Forelimb muscle (tissue), 1 donor: ENCODE results near the gene MCRIP2. TPM values are rescaled to one million over a fixed set of nuclear protein-coding genes. Genes with fewer than 3 reads are reported as not detected.

Experiments used
- DNase-seq: peaks from one replicate; pipeline ENCODE4 v3.0.0-alpha.2; 2013; ENCODE audit warnings: low read depth
- polyA plus RNA-seq: library from polyadenylated mRNA; unstranded; fragments of 120-200 nt; gene quantifications from one replicate; pipeline ENCODE4 v1.2.1, GENCODE V29; 2013; ENCODE audit not compliant: insufficient read length

The MCRIP2 gene
- polyA plus RNA-seq, 1 donor: 14.5 TPM

GRCh38 chr16:695355-696089 is 53.9 kb downstream of the MCRIP2 start:
- DNase-seq: no peak

Other genes starting within 250 kb of the MCRIP2 start
- gene NME4, start 244.6 kb upstream of the MCRIP2 start, polyA plus RNA-seq: 66.4 TPM
- gene DECR2, start 239.9 kb upstream of the MCRIP2 start, polyA plus RNA-seq: 14.4 TPM
- gene RAB11FIP3, start 216.2 kb upstream of the MCRIP2 start, polyA plus RNA-seq: 30.4 TPM
- gene CAPN15, start 114.1 kb upstream of the MCRIP2 start, polyA plus RNA-seq: 24.6 TPM
- 0.14 TPM for gene PRR35, start 81.4 kb upstream of the MCRIP2 start, polyA plus RNA-seq
- gene NHLRC4, start 74.8 kb upstream of the MCRIP2 start, polyA plus RNA-seq: 0.99 TPM
- 16.1 TPM for gene PIGQ, start 71.9 kb upstream of the MCRIP2 start, polyA plus RNA-seq
- gene RAB40C, start 51.8 kb upstream of the MCRIP2 start, polyA plus RNA-seq: 12.6 TPM
- 0.76 TPM for gene WFIKKN1, start 10.8 kb upstream of the MCRIP2 start, polyA plus RNA-seq
- 36.6 TPM for gene METTL26, start 5.5 kb upstream of the MCRIP2 start, polyA plus RNA-seq
- 17.9 TPM for gene WDR90, start 7.5 kb downstream of the MCRIP2 start, polyA plus RNA-seq
- 58.3 TPM for gene RHOT2, start 26.3 kb downstream of the MCRIP2 start, polyA plus RNA-seq
- 1.8 TPM for gene RHBDL1, start 33.8 kb downstream of the MCRIP2 start, polyA plus RNA-seq
- gene STUB1, start 38.6 kb downstream of the MCRIP2 start, polyA plus RNA-seq: 88.0 TPM
- 35.1 TPM for gene JMJD8, start 42.5 kb downstream of the MCRIP2 start, polyA plus RNA-seq
- 7.1 TPM for gene WDR24, start 48.6 kb downstream of the MCRIP2 start, polyA plus RNA-seq
- gene FBXL16, start 64.0 kb downstream of the MCRIP2 start, polyA plus RNA-seq: 0.34 TPM
- gene METRN, start 73.3 kb downstream of the MCRIP2 start, polyA plus RNA-seq: 26.1 TPM
- 15.4 TPM for gene ANTKMT, start 79.3 kb downstream of the MCRIP2 start, polyA plus RNA-seq
- 1.5 TPM for gene CCDC78, start 84.6 kb downstream of the MCRIP2 start, polyA plus RNA-seq
- gene HAGHL, start 85.3 kb downstream of the MCRIP2 start, polyA plus RNA-seq: 3.2 TPM
- 18.0 TPM for gene CIAO3, start 99.2 kb downstream of the MCRIP2 start, polyA plus RNA-seq
- gene MSLN, start 118.9 kb downstream of the MCRIP2 start, polyA plus RNA-seq: 0.34 TPM
- gene RPUSD1, start 146.6 kb downstream of the MCRIP2 start, polyA plus RNA-seq: 10.3 TPM
- gene CHTF18, start 146.8 kb downstream of the MCRIP2 start, polyA plus RNA-seq: 15.4 TPM
- not detected for gene GNG13, start 158.9 kb downstream of the MCRIP2 start, polyA plus RNA-seq